Gastrocnemius medialis (tissue), 4 donors: Measurements from ENCODE around the gene RBM14.

Experiments
- CTCF ChIP-seq, 5 experiments: fragments of 450-650 bp in 3 of 5; fragments of 200-600 bp in 2 of 5; sonication (generic) in 2 of 5; IDR thresholded peaks in 4 of 5; conservative IDR thresholded peaks in 1 of 5; 1 replicate in 4 of 5; 2 replicates in 1 of 5; pipeline ENCODE4 v1.5.1; 2016 to 2019; ENCODE audit warnings: antibody characterized with exemption in 5 of 5, mild to moderate bottlenecking in 3 of 5, moderate library complexity in 3 of 5
- POLR2A ChIP-seq, 2 donors: fragments of 450-650 bp; IDR thresholded peaks; one replicate each; pipeline ENCODE4 v1.6.1; 2017; ENCODE audit warnings: antibody characterized with exemption in 2 of 2, mild to moderate bottlenecking in 2 of 2, moderate library complexity in 2 of 2

- no peak for TF ChIP-seq CTCF (IDR thresholded peaks at IDR 0.05 in 4 of 5, conservative IDR thresholded peaks at IDR 0.05 in 1 of 5)
- TF ChIP-seq POLR2A (IDR thresholded peaks at IDR 0.05): no peak
These were observed 25.3 kb upstream of the RBM14 start for GRCh38 chr11:66591175-66591574.
